ENCODE data around the gene PPP1R15B. TPM values are rescaled to one million over a fixed set of nuclear protein-coding genes. Genes with fewer than 3 reads are reported as not detected.

PPP1R15B gene
- total and polyA plus RNA-seq, 12 donors: 6.8 to 58.9 (median 41.8) TPM

DNA sequence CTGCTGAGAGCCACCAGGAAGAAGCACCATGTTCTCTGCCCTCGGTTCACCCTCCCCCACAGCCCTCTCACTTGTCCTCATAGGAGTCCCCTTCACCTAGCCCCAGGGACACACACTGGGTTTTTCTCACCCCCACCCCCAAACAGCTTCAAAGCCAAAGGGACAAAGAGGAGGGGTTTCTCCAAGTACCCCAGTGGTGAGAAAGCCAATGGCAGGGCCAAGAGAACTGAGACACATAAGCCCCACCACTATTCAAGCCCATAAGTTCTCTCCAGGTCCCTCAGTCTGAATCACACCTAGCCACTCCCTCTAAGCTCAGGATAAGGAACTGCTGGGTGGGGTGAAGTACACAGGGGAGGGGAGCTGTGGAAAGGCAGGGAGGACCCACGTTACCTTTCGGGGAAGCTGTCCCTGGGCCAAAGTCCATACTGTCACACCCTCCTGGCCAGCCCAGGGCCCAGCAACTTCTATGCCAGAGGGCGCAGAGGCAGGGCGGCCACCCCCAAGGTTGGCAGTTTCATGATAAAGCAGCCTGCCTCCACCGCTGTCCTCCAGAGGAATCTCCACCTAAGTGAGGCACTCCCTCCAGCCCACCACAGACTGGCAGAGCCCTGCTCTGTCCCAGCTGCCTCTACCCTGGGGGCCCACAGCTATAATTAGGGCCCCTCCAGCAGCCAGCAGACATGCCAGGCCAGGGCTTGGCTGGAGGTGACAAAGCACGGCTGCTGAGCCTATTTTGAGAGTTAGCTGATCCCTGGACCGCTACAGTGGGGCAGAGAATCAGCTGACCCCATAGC lies 39.0 kb upstream of the PPP1R15B start:
- Histone ChIP-seq H3K4me3 (no peak overlapping the region), H3K9me3 (replicated peaks in 1 of 3) (no peaks in the 10 kb centered on the region), H3K4me1 (replicated peaks in 1 of 2) (no peaks in the 10 kb centered on the region), H3K27me3 (no peaks in the 10 kb centered on the region), H3K27ac (peak overlapping the region in 1 of 5 donors; percentile 26), H3K36me3 (replicated peaks in 1 of 2) (peaks cover 0 to 16% of the 10 kb centered on the region in 2 donors)
- WGBS, 4 donors: 65 to 89% (median 80%) methylated on average over 2 to 8 of the region's 8 CpGs
- no peak for DNase-seq
- TF ChIP-seq, protein P1, sequence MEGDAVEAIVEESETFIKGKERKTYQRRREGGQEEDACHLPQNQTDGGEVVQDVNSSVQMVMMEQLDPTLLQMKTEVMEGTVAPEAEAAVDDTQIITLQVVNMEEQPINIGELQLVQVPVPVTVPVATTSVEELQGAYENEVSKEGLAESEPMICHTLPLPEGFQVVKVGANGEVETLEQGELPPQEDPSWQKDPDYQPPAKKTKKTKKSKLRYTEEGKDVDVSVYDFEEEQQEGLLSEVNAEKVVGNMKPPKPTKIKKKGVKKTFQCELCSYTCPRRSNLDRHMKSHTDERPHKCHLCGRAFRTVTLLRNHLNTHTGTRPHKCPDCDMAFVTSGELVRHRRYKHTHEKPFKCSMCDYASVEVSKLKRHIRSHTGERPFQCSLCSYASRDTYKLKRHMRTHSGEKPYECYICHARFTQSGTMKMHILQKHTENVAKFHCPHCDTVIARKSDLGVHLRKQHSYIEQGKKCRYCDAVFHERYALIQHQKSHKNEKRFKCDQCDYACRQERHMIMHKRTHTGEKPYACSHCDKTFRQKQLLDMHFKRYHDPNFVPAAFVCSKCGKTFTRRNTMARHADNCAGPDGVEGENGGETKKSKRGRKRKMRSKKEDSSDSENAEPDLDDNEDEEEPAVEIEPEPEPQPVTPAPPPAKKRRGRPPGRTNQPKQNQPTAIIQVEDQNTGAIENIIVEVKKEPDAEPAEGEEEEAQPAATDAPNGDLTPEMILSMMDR (IDR thresholded peaks at IDR 0.05): no peak
- no peak for TF ChIP-seq POLR2A (IDR thresholded peaks at IDR 0.05)
- intact Hi-C loops (cut with DNase I): no loop called here

DNA sequence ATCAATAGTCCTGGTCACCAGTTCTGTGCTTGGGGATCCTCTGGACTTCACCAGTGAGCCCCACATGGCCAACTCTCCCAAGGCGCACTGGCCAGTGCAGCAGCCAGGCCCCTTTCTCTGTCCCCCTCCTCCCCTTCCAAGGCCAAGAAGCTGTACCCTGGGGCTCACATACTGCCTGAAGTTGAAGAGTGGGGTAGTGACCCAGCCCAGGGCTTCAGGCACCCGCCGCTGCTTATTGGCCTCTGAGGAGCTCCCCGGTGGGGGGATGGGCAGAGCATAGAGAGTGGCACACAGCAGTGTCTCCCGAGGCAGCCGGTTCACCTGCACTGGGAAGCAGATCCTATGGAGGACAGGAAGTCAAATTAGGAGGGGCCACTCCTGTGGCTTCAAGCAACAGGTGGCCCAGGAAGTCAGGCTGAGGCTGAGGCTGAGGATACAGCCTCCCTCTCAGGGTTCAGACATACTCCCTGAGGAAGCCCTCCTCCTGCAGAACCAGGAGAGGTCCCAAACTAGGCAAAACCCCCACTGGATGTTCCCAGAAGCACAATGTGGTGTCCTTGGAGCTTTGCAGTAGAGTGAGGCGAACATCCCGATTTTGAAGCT lies 38.2 kb upstream of the PPP1R15B start:
- no peak overlapping the region for H3K4me3 ChIP-seq
- no peaks in the 10 kb centered on the region for H3K4me1 ChIP-seq (replicated peaks in 1 of 2)
- TF ChIP-seq, protein P1 (IDR thresholded peaks at IDR 0.05): no peak
- no peak for TF ChIP-seq POLR2A (IDR thresholded peaks at IDR 0.05)
- intact Hi-C loops (cut with DNase I): loop anchor here in 1 of 2 donors (5.0 kb wide), 1 partner anchor 43 kb away; the partner anchor contains the start of gene PIK3C2B
- H3K27ac ChIP-seq: no peak overlapping the region
- no peaks in the 10 kb centered on the region for H3K27me3 ChIP-seq
- H3K36me3 ChIP-seq (replicated peaks in 1 of 2): peaks cover 0 to 12% of the 10 kb centered on the region in 2 donors
- WGBS, 4 donors: 76 to 97% (median 87%) methylated on average over 5 to 8 of the region's 8 CpGs
- no peaks in the 10 kb centered on the region for H3K9me3 ChIP-seq (replicated peaks in 1 of 3)
- DNase-seq: no peak

DNA sequence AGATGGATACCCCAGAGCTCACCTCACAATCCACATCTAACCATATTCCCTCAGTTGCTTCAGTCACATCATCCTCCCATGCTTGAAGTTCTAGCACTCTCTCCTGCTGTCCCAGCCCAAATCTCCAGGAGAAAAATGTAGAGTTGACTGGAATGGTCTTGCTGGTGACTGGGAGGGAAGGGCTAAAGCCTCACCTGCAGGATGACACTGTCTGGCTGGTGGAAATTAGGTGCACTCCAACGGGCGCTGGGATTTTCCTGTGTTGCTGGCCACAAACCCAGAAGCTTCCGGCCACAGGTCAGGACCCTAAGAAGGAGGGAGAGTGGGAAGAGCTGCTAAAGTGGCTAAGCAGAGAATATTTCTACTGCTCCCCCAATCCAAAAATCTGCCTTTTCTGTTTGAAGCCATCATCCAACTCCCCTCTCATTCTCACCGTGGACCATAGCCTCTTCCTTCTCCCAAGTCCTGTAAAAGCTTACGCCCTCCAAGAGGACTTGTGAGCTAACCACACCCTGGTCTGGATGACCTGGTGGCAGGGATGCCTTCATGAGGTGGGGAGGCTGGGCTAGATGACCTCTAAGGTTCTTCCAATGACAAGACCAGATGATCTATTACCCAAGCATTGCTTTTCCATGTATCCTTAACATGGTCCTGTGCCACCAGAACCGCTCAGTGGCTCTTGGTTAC lies 37.5 kb upstream of the PPP1R15B start:
- Histone ChIP-seq H3K27me3 (no peaks in the 10 kb centered on the region), H3K4me3 (no peak overlapping the region), H3K27ac (no peak overlapping the region), H3K4me1 (replicated peaks in 1 of 2) (peaks cover 0 to 2% of the 10 kb centered on the region in 2 donors), H3K9me3 (replicated peaks in 1 of 3) (no peaks in the 10 kb centered on the region), H3K36me3 (replicated peaks in 1 of 2) (peaks cover 0 to 15% of the 10 kb centered on the region in 2 donors)
- intact Hi-C loops (cut with DNase I): loop anchor here in 1 of 2 donors (5.0 kb wide), 1 partner anchor 43 kb away; the partner anchor contains the start of gene PIK3C2B
- 80 to 95% (median 88%) methylated on average over 6 of the region's 6 CpGs for WGBS, 4 donors
- peak in 1 of 7 donors; percentile 10 for DNase-seq
- TF ChIP-seq POLR2A (IDR thresholded peaks at IDR 0.05): no peak
- TF ChIP-seq, protein P1 (IDR thresholded peaks at IDR 0.05): no peak
